HepG2 (cell line): Measurements from ENCODE around the gene PHOSPHO2. TPM values are rescaled to one million over a fixed set of nuclear protein-coding genes. Genes with fewer than 3 reads are reported as not detected.

Experiments used
- CC2D1A ChIP-seq: sonication (generic); formaldehyde crosslinking; IDR thresholded peaks from 2 replicates; pipeline ENCODE4 v1.8.1; 2023; ENCODE audit warnings: mild to moderate bottlenecking, missing genetic modification reagents
- HIVEP1 ChIP-seq: sonication (generic); formaldehyde crosslinking; IDR thresholded peaks from 2 replicates; pipeline ENCODE4 v1.4.0; 2020; ENCODE audit warnings: mild to moderate bottlenecking, missing genetic modification reagents
- HOXD1 ChIP-seq: sonication (generic); formaldehyde crosslinking; IDR thresholded peaks from 2 replicates; pipeline ENCODE4 v1.5.0; 2020; ENCODE audit warnings: missing genetic modification reagents
- ISX ChIP-seq: sonication (generic); formaldehyde crosslinking; conservative IDR thresholded peaks from 2 replicates; pipeline ENCODE4 v1.5.0; 2020; ENCODE audit warnings: missing genetic modification reagents
- MATR3 ChIP-seq: sonication (generic); formaldehyde crosslinking; IDR thresholded peaks from 2 replicates; pipeline ENCODE4 v1.4.0; 2020; ENCODE audit warnings: missing genetic modification reagents
- NCOA5 ChIP-seq: sonication (generic); formaldehyde crosslinking; IDR thresholded peaks from 2 replicates; pipeline ENCODE4 v1.4.0; 2020; ENCODE audit warnings: missing genetic modification reagents
- PITX1 ChIP-seq: sonication (generic); formaldehyde crosslinking; IDR thresholded peaks from 2 replicates; pipeline ENCODE4 v1.5.1; 2020; ENCODE audit warnings: mild to moderate bottlenecking, missing genetic modification reagents
- TOPORS ChIP-seq: sonication (generic); formaldehyde crosslinking; IDR thresholded peaks from 2 replicates; pipeline ENCODE4 v1.8.0; 2023; ENCODE audit warnings: mild to moderate bottlenecking, missing genetic modification reagents
- ZBTB21 ChIP-seq: sonication (generic); formaldehyde crosslinking; IDR thresholded peaks from 2 replicates; pipeline ENCODE4 v1.4.0; 2020; ENCODE audit warnings: missing genetic modification reagents
- ZNF775 ChIP-seq: sonication (generic); formaldehyde crosslinking; IDR thresholded peaks from 2 replicates; pipeline ENCODE4 v1.4.0; 2020; ENCODE audit warnings: missing genetic modification reagents, mild to moderate bottlenecking, moderate library complexity, borderline replicate concordance
- polyA plus RNA-seq, 8 experiments: library from polyadenylated mRNA; depleted of rRNA in 3 of 8; stranded (reverse) in 7 of 8; unstranded in 1 of 8; fragments of >200 nt; fragmentation: Illumina TruSeq in 4 of 8; extraction: Trizol in 4 of 8; gene quantifications; 2 replicates each; pipeline versions ENCODE4 v1.2.1 to v1.2.3, GENCODE V29; 2011 to 2016; ENCODE audit warnings: low read depth in 4 of 8, missing spikeins in 1 of 8, mixed read lengths in 1 of 8; ENCODE audit not compliant: insufficient read depth in 1 of 8
- total RNA-seq, 5 experiments: library from RNA; depleted of rRNA; stranded (reverse); fragments of >200 nt; fragmentation: Illumina TruSeq; extraction: Trizol; gene quantifications; 2 replicates each; pipeline ENCODE4 v1.2.3, GENCODE V29; 2016; ENCODE audit warnings: low read depth in 1 of 5
- TF ChIP-seq, protein P1 (sequence below): sonication (generic); formaldehyde crosslinking; IDR thresholded peaks from 2 replicates; pipeline ENCODE4 v1.4.0; 2020; ENCODE audit warnings: missing genetic modification reagents
- TF ChIP-seq, protein P2 (sequence below): sonication (generic); formaldehyde crosslinking; IDR thresholded peaks from 2 replicates; pipeline ENCODE4 v1.5.0; 2020; ENCODE audit warnings: missing genetic modification reagents
- TF ChIP-seq, protein P3 (sequence below): sonication (generic); formaldehyde crosslinking; IDR thresholded peaks from 2 replicates; pipeline ENCODE4 v1.4.0; 2020; ENCODE audit warnings: mild to moderate bottlenecking, missing genetic modification reagents
- TF ChIP-seq, protein P4 (sequence below): fragments of 450-650 bp; IDR thresholded peaks from 2 replicates; pipeline ENCODE4 v1.6.1; 2016
- TF ChIP-seq, protein P5 (sequence below): sonication (generic); formaldehyde crosslinking; IDR thresholded peaks from 2 replicates; pipeline ENCODE4 v1.4.0; 2020; ENCODE audit warnings: mild to moderate bottlenecking, missing genetic modification reagents
- TF ChIP-seq, protein P6 (sequence below): IDR thresholded peaks from 2 replicates; pipeline ENCODE4 v1.6.1; 2016; ENCODE audit warnings: missing compliant biosample characterization, missing genetic modification reagents, borderline replicate concordance

The PHOSPHO2 gene
- total and polyA plus RNA-seq, 2 of the 13 experiments (the other 11 are each of a cell fraction or from before 2014, with no cell fraction given) = 6.1 to 11.4 TPM

DNA sequence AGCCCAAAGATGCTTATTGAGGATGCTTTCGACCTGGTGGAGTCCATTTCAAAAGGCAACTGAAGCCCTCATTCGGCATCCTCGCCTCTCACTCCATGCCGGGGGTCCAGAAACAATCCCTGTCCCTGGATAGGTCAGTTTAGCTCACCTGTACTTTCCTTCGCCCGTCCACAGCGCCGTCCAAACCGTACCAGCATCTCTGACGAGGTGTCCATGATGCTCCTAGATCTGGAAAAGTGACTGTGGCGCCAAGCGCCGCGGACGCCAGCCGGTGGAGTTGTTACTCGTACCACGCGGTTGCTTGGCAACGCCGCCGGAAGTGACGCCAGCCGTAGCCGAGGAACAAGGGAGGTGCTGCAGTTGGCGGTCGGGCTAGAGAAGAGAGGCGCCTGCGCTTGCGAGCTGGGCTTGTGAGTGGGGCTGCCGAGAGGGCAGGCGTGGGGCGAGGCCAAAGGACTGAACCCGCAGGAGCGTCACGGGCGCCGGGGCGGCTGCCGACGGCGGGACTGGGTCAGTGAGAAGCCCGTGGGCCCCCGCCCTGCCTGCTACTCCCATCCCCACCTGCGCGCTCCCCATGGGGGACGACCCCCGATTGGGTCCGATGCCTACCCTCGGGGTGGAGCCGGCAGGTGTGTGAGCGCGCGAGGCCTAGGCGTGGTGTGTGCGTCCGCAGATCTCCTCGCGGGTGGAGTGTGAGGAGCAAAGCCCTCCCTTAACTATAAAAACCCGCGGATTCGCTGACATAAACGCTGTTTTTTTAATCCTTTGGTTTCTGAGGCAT, at the start of gene PHOSPHO2, which contains the start of gene CFAP210 (continued):
- TF ChIP-seq, protein P1, sequence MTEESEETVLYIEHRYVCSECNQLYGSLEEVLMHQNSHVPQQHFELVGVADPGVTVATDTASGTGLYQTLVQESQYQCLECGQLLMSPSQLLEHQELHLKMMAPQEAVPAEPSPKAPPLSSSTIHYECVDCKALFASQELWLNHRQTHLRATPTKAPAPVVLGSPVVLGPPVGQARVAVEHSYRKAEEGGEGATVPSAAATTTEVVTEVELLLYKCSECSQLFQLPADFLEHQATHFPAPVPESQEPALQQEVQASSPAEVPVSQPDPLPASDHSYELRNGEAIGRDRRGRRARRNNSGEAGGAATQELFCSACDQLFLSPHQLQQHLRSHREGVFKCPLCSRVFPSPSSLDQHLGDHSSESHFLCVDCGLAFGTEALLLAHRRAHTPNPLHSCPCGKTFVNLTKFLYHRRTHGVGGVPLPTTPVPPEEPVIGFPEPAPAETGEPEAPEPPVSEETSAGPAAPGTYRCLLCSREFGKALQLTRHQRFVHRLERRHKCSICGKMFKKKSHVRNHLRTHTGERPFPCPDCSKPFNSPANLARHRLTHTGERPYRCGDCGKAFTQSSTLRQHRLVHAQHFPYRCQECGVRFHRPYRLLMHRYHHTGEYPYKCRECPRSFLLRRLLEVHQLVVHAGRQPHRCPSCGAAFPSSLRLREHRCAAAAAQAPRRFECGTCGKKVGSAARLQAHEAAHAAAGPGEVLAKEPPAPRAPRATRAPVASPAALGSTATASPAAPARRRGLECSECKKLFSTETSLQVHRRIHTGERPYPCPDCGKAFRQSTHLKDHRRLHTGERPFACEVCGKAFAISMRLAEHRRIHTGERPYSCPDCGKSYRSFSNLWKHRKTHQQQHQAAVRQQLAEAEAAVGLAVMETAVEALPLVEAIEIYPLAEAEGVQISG = peak; percentile 93
- TF ChIP-seq ISX (CRISPR knock-in tag) (peak; percentile 92), ZBTB21 (CRISPR knock-in tag) (no peak), CC2D1A (CRISPR knock-in tag) (0 out of 2 replicates have a peak, but pooled peaks have one; percentile 50), HIVEP1 (CRISPR knock-in tag) (peak; percentile 94), NCOA5 (CRISPR knock-in tag) (0 out of 2 replicates have a peak, but pooled peaks have one; percentile 65), MATR3 (no peak), HOXD1 (CRISPR knock-in tag) (peak; percentile 93), ZNF775 (CRISPR knock-in tag) (peak; percentile 50; the same call in 1 of the 2 replicates), TOPORS (peak; percentile 98), PITX1 (peak; percentile 73)
- TF ChIP-seq, protein P2, sequence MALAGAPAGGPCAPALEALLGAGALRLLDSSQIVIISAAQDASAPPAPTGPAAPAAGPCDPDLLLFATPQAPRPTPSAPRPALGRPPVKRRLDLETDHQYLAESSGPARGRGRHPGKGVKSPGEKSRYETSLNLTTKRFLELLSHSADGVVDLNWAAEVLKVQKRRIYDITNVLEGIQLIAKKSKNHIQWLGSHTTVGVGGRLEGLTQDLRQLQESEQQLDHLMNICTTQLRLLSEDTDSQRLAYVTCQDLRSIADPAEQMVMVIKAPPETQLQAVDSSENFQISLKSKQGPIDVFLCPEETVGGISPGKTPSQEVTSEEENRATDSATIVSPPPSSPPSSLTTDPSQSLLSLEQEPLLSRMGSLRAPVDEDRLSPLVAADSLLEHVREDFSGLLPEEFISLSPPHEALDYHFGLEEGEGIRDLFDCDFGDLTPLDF = peak; percentile 82
- TF ChIP-seq, protein P3, sequence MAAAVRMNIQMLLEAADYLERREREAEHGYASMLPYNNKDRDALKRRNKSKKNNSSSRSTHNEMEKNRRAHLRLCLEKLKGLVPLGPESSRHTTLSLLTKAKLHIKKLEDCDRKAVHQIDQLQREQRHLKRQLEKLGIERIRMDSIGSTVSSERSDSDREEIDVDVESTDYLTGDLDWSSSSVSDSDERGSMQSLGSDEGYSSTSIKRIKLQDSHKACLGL (CRISPR knock-in tag) = peak; percentile 97
- TF ChIP-seq, protein P4, sequence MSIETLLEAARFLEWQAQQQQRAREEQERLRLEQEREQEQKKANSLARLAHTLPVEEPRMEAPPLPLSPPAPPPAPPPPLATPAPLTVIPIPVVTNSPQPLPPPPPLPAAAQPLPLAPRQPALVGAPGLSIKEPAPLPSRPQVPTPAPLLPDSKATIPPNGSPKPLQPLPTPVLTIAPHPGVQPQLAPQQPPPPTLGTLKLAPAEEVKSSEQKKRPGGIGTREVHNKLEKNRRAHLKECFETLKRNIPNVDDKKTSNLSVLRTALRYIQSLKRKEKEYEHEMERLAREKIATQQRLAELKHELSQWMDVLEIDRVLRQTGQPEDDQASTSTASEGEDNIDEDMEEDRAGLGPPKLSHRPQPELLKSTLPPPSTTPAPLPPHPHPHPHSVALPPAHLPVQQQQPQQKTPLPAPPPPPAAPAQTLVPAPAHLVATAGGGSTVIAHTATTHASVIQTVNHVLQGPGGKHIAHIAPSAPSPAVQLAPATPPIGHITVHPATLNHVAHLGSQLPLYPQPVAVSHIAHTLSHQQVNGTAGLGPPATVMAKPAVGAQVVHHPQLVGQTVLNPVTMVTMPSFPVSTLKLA = peak; percentile 75
- TF ChIP-seq, protein P5, sequence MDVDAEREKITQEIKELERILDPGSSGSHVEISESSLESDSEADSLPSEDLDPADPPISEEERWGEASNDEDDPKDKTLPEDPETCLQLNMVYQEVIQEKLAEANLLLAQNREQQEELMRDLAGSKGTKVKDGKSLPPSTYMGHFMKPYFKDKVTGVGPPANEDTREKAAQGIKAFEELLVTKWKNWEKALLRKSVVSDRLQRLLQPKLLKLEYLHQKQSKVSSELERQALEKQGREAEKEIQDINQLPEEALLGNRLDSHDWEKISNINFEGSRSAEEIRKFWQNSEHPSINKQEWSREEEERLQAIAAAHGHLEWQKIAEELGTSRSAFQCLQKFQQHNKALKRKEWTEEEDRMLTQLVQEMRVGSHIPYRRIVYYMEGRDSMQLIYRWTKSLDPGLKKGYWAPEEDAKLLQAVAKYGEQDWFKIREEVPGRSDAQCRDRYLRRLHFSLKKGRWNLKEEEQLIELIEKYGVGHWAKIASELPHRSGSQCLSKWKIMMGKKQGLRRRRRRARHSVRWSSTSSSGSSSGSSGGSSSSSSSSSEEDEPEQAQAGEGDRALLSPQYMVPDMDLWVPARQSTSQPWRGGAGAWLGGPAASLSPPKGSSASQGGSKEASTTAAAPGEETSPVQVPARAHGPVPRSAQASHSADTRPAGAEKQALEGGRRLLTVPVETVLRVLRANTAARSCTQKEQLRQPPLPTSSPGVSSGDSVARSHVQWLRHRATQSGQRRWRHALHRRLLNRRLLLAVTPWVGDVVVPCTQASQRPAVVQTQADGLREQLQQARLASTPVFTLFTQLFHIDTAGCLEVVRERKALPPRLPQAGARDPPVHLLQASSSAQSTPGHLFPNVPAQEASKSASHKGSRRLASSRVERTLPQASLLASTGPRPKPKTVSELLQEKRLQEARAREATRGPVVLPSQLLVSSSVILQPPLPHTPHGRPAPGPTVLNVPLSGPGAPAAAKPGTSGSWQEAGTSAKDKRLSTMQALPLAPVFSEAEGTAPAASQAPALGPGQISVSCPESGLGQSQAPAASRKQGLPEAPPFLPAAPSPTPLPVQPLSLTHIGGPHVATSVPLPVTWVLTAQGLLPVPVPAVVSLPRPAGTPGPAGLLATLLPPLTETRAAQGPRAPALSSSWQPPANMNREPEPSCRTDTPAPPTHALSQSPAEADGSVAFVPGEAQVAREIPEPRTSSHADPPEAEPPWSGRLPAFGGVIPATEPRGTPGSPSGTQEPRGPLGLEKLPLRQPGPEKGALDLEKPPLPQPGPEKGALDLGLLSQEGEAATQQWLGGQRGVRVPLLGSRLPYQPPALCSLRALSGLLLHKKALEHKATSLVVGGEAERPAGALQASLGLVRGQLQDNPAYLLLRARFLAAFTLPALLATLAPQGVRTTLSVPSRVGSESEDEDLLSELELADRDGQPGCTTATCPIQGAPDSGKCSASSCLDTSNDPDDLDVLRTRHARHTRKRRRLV (CRISPR knock-in tag) = peak; percentile 88
- TF ChIP-seq, protein P6, sequence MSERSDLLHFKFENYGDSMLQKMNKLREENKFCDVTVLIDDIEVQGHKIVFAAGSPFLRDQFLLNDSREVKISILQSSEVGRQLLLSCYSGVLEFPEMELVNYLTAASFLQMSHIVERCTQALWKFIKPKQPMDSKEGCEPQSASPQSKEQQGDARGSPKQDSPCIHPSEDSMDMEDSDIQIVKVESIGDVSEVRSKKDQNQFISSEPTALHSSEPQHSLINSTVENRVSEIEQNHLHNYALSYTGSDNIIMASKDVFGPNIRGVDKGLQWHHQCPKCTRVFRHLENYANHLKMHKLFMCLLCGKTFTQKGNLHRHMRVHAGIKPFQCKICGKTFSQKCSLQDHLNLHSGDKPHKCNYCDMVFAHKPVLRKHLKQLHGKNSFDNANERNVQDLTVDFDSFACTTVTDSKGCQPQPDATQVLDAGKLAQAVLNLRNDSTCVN (CRISPR knock-in tag) = peak; percentile 54
